Spleen (tissue), 7 donors: ENCODE results near the gene GRIK3.

Source experiments
- CTCF ChIP-seq, 11 experiments: fragments of 200-600 bp in 7 of 11; fragments of 450-650 bp in 4 of 11; sonication (generic) in 4 of 11; IDR thresholded peaks in 8 of 11; conservative IDR thresholded peaks in 3 of 11; 1 replicate in 7 of 11; 2 replicates in 4 of 11; pipeline versions ENCODE4 v1.4.0 to v1.8.0; 2016 to 2021; ENCODE audit warnings: antibody characterized with exemption in 11 of 11, inconsistent platforms in 4 of 11, mild to moderate bottlenecking in 1 of 11
- POLR2A ChIP-seq, 3 donors: fragments of 450-650 bp; IDR thresholded peaks; one replicate each; pipeline ENCODE4 v1.5.1; 2017; ENCODE audit warnings: antibody characterized with exemption in 3 of 3, mild to moderate bottlenecking in 1 of 3
- donor health status: DM: no; HTN: no; CAD: no; lungs with moderate emphysema.
- donor health status: DM: no; HTN: no; CAD: no.
- donor health status: DM: no; HTN: no; CAD: no.

- TF ChIP-seq CTCF (IDR thresholded peaks at IDR 0.05 in 8 of 11, conservative IDR thresholded peaks at IDR 0.05 in 3 of 11) (no peak), POLR2A (IDR thresholded peaks at IDR 0.05) (no peak)
Observed at GRCh38 chr1:36789535-36789934, 244.8 kb downstream of the GRIK3 start.
